RKO (cell line): Measurements from ENCODE around the gene DLGAP4.

ENCODE experiments used
- DNase-seq: peaks from one replicate; pipeline ENCODE4 v3.0.0-alpha.2; 2016; ENCODE audit warnings: low spot score

The DLGAP4 gene

DNA sequence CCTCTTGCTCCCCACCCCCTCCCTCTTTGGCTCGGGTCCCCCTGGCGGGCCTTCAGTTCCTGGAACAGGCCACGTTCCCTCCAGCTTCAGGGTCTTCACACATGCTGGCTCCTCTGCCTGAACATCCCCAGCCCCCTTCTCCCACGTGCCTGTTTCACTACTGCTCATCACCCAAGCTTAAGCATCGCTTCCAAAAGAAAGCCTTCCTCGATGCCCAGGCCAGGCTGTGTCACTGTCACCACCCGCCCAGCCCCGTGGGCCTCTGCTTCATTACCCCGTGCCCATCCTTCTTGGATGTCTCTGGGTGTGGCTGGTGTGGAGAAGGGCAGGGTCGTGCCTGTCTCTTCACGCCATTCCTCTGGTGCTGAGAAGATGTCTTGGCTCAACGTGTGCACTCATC lies 2.8 kb downstream of the DLGAP4 start:
- no peak for DNase-seq

DNA sequence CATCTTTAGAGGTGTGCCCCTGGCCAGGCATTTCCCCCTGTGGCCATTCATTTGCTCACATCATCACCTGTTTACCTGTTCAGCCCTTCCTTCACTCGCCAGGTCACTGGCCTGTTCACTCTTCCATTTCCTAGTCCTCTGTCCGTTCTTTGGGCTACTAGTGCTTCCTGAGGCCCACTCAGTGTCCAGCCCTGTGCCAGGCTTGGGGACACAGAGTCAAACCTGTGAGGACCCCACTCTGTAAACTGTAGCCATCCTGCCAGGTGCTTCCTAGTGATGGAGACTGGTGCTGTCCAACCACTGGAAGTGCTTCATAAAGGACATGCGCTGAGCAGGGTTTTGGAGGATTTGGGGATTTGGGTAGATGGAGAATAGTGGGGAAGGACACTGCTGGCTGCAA lies 3.5 kb downstream of the DLGAP4 start:
- no peak for DNase-seq

- DNase-seq = no peak
These were observed 4.3 kb downstream of the DLGAP4 start for GRCh38 chr20:36310215-36310981.

- DNase-seq = no peak
These were observed 5.2 kb downstream of the DLGAP4 start for GRCh38 chr20:36311141-36311853.

DNA sequence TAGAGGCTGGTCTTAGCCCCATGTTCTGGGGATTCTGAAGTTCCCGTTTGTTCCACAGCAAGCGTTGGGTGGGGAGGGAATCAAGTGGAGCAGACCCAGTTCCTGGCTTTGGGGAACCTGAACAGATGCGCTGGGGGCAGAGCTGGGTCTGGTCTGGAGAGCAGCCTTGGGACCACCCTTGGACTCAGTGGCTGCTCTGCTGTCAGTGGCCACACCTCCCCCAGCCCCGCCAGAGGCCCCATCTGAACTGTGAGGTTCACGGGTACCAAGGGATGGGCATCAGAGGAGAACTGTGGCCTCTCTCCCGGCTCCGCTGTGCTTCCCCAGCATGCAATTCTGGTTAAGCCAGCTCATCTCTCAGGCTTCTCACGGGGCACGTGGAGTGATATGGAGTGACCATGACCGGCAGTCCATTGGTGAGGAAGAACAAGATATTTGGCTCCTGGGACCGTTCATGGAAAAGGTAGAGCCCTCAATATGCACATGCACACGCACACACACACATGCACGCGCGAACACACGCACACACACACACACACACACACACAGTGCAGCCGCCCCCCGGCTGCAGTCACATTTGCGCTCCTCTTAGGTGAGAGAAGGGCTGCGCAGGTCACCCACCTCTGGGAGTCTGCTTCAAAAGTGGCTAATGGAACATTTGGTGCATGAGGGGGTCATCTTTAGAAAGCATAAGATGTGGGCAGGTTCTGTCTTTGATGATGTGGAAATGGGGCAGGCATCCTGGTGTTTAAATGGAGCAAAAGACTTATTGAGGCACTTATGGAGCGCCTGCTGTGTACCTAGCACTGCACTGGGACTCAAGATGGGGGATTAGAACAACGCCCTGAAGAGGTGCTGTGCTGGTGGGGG lies 6.0 kb downstream of the DLGAP4 start:
- DNase-seq = no peak

DNA sequence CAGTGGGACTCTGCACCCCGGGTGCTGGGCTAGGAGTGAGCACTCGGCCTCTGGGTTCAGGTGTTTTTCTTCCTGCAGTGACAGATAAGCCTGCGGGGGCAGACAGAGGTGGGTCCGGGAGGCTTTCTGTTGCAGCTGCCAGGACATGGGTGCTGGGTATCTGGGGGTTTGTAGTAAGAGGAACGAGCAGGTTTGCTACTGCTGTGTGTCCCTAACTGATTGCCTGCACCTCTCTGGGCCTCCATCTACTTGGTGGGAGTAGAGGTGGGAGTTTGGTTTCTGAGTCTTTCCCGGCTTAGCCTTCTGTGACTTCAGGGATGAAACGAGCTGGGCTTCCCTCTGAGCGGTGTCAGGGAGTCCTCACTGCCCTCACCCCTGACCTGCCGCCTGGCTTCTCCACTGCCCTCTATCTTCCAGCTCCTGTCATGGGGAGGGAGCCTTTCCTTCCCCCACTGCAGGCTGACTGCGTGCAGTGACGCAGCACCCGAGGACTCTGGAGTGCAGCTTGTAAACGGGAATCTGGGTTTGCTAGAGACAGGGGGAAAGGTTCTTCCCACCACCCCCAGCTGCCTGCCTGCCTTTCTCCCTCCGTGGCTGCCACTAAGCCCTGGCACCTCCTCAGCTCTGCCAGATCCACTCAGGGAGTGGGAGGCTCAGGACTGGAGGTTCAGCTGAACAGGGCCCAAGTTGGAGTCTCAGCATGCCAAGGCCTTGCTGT lies 6.7 kb downstream of the DLGAP4 start:
- DNase-seq = no peak

- DNase-seq = no peak
These were observed 7.3 kb downstream of the DLGAP4 start for GRCh38 chr20:36313476-36313875.

DNA sequence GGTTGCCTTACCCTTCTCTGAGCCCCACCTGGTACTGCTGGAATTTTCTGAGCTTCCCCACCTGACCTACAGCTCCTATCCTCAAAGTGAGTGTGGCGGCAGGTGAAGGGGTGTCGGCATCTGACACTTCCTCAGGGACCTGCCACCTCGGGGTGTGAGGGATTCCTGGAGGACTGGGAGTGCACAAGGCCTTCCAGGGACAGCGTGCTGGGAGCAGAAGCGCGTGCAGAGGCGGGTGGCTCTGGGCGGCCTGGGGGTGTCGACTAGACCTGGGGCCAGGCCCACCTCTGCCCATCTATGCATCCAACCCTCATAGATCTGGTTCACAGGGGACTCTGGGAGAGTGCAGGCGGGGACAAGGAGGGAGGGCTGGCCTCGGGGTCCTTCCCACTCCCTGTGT lies 7.8 kb downstream of the DLGAP4 start:
- no peak for DNase-seq

DNA sequence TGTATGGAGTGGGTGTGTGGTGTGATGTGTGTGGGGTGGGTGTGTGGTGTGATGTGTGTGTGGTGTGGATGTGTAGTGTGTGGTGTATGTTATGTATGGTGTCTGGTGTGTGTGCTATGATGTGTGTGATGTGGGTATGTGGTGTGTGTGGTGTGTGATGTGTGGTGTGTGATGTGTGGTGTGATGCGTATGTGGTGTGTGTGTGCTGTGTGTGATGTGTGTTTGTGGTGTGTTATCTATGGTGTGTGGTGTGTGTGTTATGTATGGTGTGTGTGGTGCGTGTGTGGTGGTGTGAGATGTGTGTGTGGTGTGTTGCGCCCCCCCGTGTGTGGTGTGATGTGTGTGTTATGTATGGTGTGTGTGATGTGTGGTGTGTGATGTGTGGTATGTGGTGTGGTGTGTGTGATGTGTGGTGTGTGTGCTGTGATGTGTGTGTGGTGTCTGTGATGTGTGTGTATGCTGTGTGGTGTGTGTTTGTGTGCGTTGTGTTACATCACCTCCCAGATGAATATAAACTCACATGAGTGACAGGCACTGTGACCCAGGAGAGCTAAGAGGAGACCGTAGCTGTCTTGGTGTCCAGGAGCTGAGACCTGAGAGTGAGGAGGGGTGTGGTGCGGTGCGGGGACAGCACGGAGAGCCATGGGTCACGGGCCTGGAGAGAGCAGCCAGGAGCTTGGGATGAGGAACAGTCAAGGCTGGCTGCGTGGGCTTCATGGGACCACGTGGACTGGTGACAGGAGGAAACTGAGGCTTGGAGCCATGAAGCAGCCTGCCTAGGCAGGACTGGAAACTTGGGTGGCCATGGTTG lies 8.8 kb downstream of the DLGAP4 start:
- DNase-seq = no peak

- DNase-seq = no peak
These were observed 9.6 kb downstream of the DLGAP4 start for GRCh38 chr20:36315545-36316351.

DNA sequence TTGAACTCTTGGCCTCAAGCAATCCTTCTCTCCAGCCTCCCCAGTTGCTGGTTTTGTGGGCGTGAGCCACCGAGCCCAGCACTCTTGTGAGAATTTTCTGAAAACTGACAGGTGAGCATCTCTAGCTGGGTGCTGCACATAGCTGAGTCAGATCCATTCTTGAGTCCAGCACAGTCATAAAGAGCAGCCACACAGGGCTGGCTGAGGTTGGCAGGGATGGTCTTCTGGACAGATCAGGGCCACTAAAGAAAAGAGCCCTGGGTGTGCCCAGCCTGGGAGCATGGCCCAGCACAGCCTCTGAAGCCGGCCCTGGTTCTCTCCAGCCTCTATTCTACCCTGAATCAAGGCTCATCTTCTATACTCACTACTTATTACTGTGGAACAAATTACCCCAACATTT lies 11.5 kb downstream of the DLGAP4 start:
- DNase-seq = no peak

DNA sequence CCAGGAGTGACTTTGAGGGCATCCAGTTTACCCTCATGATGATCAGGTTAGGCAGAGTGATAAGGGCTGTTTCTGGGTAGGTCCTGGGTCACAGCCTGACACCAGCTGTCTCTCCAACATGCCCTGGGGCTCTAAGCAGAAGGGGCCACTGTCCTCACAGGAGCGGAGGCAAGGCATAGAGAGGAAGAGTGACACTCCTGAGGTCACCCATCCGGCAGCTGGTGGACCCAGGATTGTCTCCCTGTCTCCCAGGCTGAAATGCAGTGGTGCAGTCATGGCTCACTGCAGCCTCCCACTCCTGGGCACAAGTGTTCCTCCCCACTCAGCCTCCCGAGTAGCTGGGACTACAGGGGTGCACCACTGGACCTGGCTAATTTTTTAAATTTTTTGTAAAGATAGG lies 12.0 kb downstream of the DLGAP4 start:
- no peak for DNase-seq

- DNase-seq = no peak
These were observed 13.5 kb downstream of the DLGAP4 start for GRCh38 chr20:36319356-36320260.

DNA sequence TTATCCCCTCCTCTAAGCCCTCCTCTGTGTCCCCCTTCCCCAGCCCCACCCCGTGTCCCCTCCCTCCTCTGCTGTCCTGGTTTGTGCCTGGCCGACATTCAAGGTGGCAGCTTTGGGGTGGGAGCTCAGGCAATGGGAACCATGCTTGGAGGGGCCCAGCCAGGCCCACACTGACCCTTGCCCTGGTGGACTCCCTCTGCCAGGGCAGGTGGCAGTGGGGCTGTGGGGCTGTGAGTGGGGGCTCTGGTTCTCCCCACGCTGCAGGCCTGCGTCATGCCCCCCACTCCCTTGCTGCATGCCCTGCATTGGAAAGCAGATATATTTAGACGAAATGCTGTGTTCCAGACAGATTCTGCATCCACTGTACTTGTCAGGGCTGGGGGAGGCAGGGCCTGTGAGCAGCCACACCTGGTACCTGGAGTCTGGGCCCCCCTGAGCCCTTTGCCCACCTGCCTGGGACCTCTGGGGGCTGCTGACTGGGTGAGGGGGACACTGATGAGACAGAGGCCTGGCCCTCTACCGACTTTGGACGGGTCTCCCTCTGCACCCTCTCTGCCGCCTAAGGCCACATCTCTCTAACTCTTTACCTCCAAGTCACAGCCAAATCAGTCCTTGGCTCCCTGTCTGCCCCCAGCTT lies 14.2 kb downstream of the DLGAP4 start:
- DNase-seq = no peak

- no peak for DNase-seq
These were observed 15.0 kb downstream of the DLGAP4 start for GRCh38 chr20:36320898-36321695.

DNA sequence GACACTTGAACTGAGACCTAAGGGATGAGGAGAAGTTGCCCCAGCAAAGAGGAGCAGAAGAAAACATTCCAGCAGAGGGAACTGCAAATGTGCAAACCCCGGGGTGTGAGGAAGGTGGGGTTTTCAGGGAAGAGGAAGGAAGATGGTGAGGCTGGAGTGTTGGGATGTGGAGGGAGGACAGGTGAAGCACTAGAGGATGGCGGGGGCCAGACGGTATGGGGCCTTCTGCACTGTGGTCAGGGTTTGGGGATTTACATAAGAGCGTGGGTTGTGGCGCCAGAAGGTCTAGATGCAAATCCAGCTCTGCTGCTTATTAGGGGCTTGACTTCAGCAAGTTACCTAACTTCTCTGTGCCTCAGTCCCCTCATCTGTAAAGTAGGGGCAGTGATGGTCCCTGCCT lies 16.0 kb downstream of the DLGAP4 start:
- DNase-seq = no peak

DNA sequence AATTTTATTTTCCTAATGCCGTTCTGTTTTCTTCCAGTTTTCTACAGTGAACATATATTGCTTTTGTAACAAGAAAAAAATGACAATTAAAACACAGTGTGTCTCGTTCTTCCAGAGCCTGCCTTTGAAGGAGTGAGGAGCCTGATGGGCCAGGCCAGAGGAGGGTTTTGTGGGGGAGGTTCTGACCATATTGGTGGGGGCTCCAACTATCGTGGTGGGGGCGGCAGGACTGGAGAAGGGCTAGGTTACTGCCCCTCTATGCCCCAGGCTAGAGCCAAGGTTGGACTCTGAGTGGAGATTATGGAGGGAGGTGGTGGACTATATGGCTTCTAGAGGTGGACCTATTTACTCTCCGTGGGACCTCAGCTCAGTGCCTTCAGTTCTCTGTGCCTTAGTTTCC lies 24.0 kb downstream of the DLGAP4 start:
- DNase-seq = no peak

- no peak for DNase-seq
These were observed 25.1 kb downstream of the DLGAP4 start for GRCh38 chr20:36331209-36331608.
